ENCODE results near the gene CHTF8.

GRCh38 chr16:69071036-69071435 is 61.4 kb downstream of the CHTF8 start:
- TF ChIP-seq POLR2A (IDR thresholded peaks at IDR 0.05; ENCODE audit: extremely low read depth, insufficient read length) = no peak
- no peak for TF ChIP-seq CTCF (IDR thresholded peaks at IDR 0.05; ENCODE audit: low read depth, low read length)
- no peak for TF ChIP-seq MAX (IDR thresholded peaks at IDR 0.05; ENCODE audit: low read depth, low read length)

Measured in NB4 (cell line).